Measurements from ENCODE around the gene TTLL4.
"Not testable (repeated sequence)": the region's sequence is repeated elsewhere in the genome, so short reads cannot be mapped to it uniquely, and the experiment has no call there.

The TTLL4 gene

GRCh38 chr2:218755567-218756404 is 45.2 kb downstream of the TTLL4 start:
- Histone ChIP-seq H3K4me3 (ENCODE audit: low read depth, low read length) (no peak overlapping the region), H3K27me3 (replicated peaks) (no peaks in the 10 kb centered on the region), H3K36me3 (replicated peaks) (peaks cover 39% of the 10 kb centered on the region), H3K27ac (no peak overlapping the region)
- no peak for TF ChIP-seq CTCF (IDR thresholded peaks at IDR 0.05; ENCODE audit: low read depth, low read length, missing control alignments)
- in situ Hi-C loops (cut with HindIII; ENCODE audit: low pct_ligation_motif_present, low sequenced_read_pairs), result no loop called here
- DNase-seq, result no peak

- in situ Hi-C loops (cut with HindIII; ENCODE audit: low pct_ligation_motif_present, low sequenced_read_pairs), result no loop called here
- H3K4me3 ChIP-seq (ENCODE audit: low read depth, low read length), result no peak overlapping the region
- TF ChIP-seq CTCF (IDR thresholded peaks at IDR 0.05; ENCODE audit: low read depth, low read length, missing control alignments), result no peak
- no peak for DNase-seq
- H3K36me3 ChIP-seq (replicated peaks), result peaks cover 36% of the 10 kb centered on the region
- no peak overlapping the region for H3K27ac ChIP-seq
- no peaks in the 10 kb centered on the region for H3K27me3 ChIP-seq (replicated peaks)
Measured at GRCh38 chr2:218756599-218757377, 46.2 kb downstream of the TTLL4 start.

- Histone ChIP-seq H3K27me3 (replicated peaks) (no peaks in the 10 kb centered on the region), H3K4me3 (ENCODE audit: low read depth, low read length) (no peak overlapping the region), H3K36me3 (replicated peaks) (peaks cover 3% of the 10 kb centered on the region), H3K27ac (no peak overlapping the region)
- no peak for DNase-seq
- TF ChIP-seq CTCF (IDR thresholded peaks at IDR 0.05; ENCODE audit: low read depth, low read length, missing control alignments), result no peak
- in situ Hi-C loops (cut with HindIII; ENCODE audit: low pct_ligation_motif_present, low sequenced_read_pairs), result no loop called here
Measured at GRCh38 chr2:218761795-218762194, 51.2 kb downstream of the TTLL4 start.

GRCh38 chr2:218772759-218773158 is 62.1 kb downstream of the TTLL4 start:
- H3K4me3 ChIP-seq (ENCODE audit: low read depth, low read length); H3K36me3 ChIP-seq (replicated peaks); H3K27me3 ChIP-seq (replicated peaks); in situ Hi-C loops (cut with HindIII; ENCODE audit: low pct_ligation_motif_present, low sequenced_read_pairs); DNase-seq; H3K27ac ChIP-seq: not testable (repeated sequence)

DNA sequence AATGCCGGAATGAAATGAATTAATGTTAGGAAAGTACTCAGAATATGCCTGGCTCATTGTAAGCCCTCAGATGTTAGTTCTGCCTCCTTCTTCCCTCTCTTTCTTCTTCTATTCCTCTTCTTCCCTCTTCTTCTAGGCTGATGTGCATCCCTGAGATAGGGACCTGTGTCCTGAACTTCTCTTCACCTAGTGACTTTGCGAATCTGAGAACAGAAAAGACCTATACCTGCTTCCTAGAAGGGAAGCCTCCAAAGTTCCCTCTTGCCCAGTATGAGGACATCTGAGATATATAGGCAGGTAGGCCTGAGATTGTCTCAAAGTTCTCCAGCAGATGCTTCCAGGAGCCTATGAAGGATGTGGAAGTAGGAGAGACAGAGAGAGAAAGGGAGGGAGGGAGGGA is 63.2 kb downstream of the TTLL4 start:
- H3K27me3 ChIP-seq (replicated peaks), result no peaks in the 10 kb centered on the region
- TF ChIP-seq CTCF (IDR thresholded peaks at IDR 0.05; ENCODE audit: low read depth, low read length, missing control alignments), result no peak

GRCh38 chr2:218776488-218776887 is 65.9 kb downstream of the TTLL4 start:
- in situ Hi-C loops (cut with HindIII; ENCODE audit: low pct_ligation_motif_present, low sequenced_read_pairs), result no loop called here
- Histone ChIP-seq H3K36me3 (replicated peaks) (no peaks in the 10 kb centered on the region), H3K27ac (no peak overlapping the region), H3K27me3 (replicated peaks) (no peaks in the 10 kb centered on the region), H3K4me3 (ENCODE audit: low read depth, low read length) (no peak overlapping the region)
- no peak for TF ChIP-seq CTCF (IDR thresholded peaks at IDR 0.05; ENCODE audit: low read depth, low read length, missing control alignments)
- DNase-seq, result no peak

More for the DNA sequence above, 63.2 kb downstream of the TTLL4 start:
- Histone ChIP-seq H3K4me3 (ENCODE audit: low read depth, low read length) (no peak overlapping the region), H3K27ac (no peak overlapping the region), H3K36me3 (replicated peaks) (no peaks in the 10 kb centered on the region)
- in situ Hi-C loops (cut with HindIII; ENCODE audit: low pct_ligation_motif_present, low sequenced_read_pairs), result no loop called here
- DNase-seq, result no peak

All from brain microvascular endothelial cell (primary cell).